Measurements from ENCODE around the gene SPSB1.

Gene SPSB1

DNA sequence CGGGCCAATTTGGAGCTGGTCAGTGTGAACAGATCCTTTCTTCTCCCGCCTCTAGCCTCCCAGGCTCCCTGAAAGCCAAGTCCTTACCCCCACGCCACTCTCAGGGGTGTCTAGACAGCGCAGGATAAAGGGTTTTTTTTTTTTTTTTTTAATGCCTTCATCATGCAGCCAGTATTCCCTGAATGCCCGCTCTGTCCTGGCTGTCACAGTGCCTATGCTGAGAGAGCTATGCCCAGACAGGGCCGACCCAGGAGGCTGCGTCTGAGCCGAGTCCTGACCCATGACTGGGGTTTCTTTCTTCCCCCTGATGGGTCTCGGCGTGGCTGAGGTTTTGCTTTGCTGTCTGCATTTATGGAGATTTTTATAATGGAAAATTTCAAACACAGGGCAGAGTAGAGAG is 18.3 kb downstream of the SPSB1 start:
- no peak overlapping the region for H3K4me3 ChIP-seq
- no peaks in the 10 kb centered on the region for H3K27me3 ChIP-seq
- H3K36me3 ChIP-seq = peaks cover 0 to 10% (median 0%) of the 10 kb centered on the region in 11 experiments; a peak in 1 of 22 replicates
- H3K27ac ChIP-seq = no peak overlapping the region
- peaks cover 16 to 100% (median 98%) of the 10 kb centered on the region in 11 experiments; a peak in 21 of 22 replicates for H4K20me1 ChIP-seq
- peaks cover 12 to 67% (median 53%) of the 10 kb centered on the region in 10 experiments for H3K4me1 ChIP-seq
- no peak overlapping the region for H3K9ac ChIP-seq
- no peak for TF ChIP-seq Cebpa-rat (IDR thresholded peaks at IDR 0.05)
- no peak overlapping the region for H3K4me2 ChIP-seq
- H3K9me3 ChIP-seq (replicated peaks in 1 of 11) = no peaks in the 10 kb centered on the region

- H4K20me1 ChIP-seq = peaks cover 12 to 100% (median 98%) of the 10 kb centered on the region in 11 experiments; a peak in 21 of 22 replicates
- H3K4me1 ChIP-seq = peaks cover 12 to 65% (median 52%) of the 10 kb centered on the region in 10 experiments
- peaks cover 0 to 10% (median 0%) of the 10 kb centered on the region in 11 experiments; a peak in 1 of 22 replicates for H3K36me3 ChIP-seq
- no peaks in the 10 kb centered on the region for H3K27me3 ChIP-seq
- no peak overlapping the region for H3K4me3 ChIP-seq
- H3K27ac ChIP-seq = no peak overlapping the region
- no peak for TF ChIP-seq Cebpa-rat (IDR thresholded peaks at IDR 0.05)
- H3K9ac ChIP-seq = no peak overlapping the region
- H3K4me2 ChIP-seq = no peak overlapping the region
- H3K9me3 ChIP-seq (replicated peaks in 1 of 11) = no peaks in the 10 kb centered on the region
Observed at GRCh38 chr1:9311479-9311878, 18.8 kb downstream of the SPSB1 start.

GRCh38 chr1:9312168-9312720 is 19.6 kb downstream of the SPSB1 start:
- H3K4me1 ChIP-seq = peaks cover 12 to 63% (median 54%) of the 10 kb centered on the region in 10 experiments
- no peak overlapping the region for H3K27ac ChIP-seq

GRCh38 chr1:9313576-9313975 is 20.9 kb downstream of the SPSB1 start:
- Histone ChIP-seq H3K27ac (no peak overlapping the region), H3K4me3 (no peak overlapping the region), H3K4me1 (peaks cover 22 to 64% (median 55%) of the 10 kb centered on the region in 10 experiments), H3K36me3 (peaks cover 0 to 4% (median 0%) of the 10 kb centered on the region in 11 experiments; a peak in 1 of 22 replicates), H3K4me2 (peak overlapping the region in 2 of 11 experiments; percentile 3 to 8; a peak in 4 of 22 replicates), H3K9me3 (replicated peaks in 1 of 11) (no peaks in the 10 kb centered on the region), H3K27me3 (no peaks in the 10 kb centered on the region), H3K9ac (no peak overlapping the region), H4K20me1 (peaks cover 0 to 100% (median 99%) of the 10 kb centered on the region in 11 experiments; a peak in 21 of 22 replicates)
- no peak for TF ChIP-seq Cebpa-rat (IDR thresholded peaks at IDR 0.05)

More at GRCh38 chr1:9312168-9312720, 19.6 kb downstream of the SPSB1 start:
- Histone ChIP-seq H3K9ac (no peak overlapping the region), H3K4me3 (no peak overlapping the region), H3K36me3 (peaks cover 0 to 10% (median 0%) of the 10 kb centered on the region in 11 experiments; a peak in 1 of 22 replicates), H3K27me3 (no peaks in the 10 kb centered on the region), H4K20me1 (peaks cover 10 to 100% (median 99%) of the 10 kb centered on the region in 11 experiments; a peak in 21 of 22 replicates), H3K4me2 (no peak overlapping the region), H3K9me3 (replicated peaks in 1 of 11) (no peaks in the 10 kb centered on the region)
- TF ChIP-seq Cebpa-rat (IDR thresholded peaks at IDR 0.05) = no peak

DNA sequence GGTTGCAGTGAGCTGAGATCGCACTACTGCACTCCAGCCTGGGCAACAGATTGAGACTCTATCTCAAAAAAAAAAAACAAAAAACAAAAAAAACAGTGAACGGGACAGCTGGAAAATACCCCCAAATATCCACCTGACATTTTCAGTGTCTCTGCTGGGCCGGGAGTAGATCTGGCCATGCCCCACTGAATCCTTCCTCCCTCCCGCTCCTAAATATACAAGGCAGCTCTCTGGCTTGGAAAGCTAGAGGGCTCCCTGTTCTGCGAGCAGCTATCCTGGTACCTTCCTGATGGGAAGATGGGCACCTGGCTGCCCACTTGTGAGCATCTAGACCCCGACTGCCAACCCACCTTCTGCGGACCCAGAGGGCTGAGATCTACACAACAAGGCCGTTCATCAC is 21.4 kb downstream of the SPSB1 start:
- no peak overlapping the region for H3K4me3 ChIP-seq

GRCh38 chr1:9314711-9315379 is 22.2 kb downstream of the SPSB1 start:
- no peak overlapping the region for H3K4me3 ChIP-seq
- no peak for TF ChIP-seq Cebpa-rat (IDR thresholded peaks at IDR 0.05)
- peak overlapping the region in 10 of 11 experiments; percentile 1 to 47 (median 28); a peak in 7 of 22 replicates for H3K4me2 ChIP-seq
- H3K4me1 ChIP-seq = peaks cover 32 to 64% (median 54%) of the 10 kb centered on the region in 10 experiments
- no peak overlapping the region for H3K27ac ChIP-seq
- no peaks in the 10 kb centered on the region for H3K27me3 ChIP-seq
- no peaks in the 10 kb centered on the region for H3K9me3 ChIP-seq (replicated peaks in 1 of 11)
- H3K9ac ChIP-seq = no peak overlapping the region
- H3K36me3 ChIP-seq = peaks cover 0 to 4% (median 0%) of the 10 kb centered on the region in 11 experiments; a peak in 1 of 22 replicates
- peaks cover 1 to 100% (median 99%) of the 10 kb centered on the region in 11 experiments; a peak in 20 of 22 replicates for H4K20me1 ChIP-seq

More for the DNA sequence above, 21.4 kb downstream of the SPSB1 start:
- no peak overlapping the region for H3K9ac ChIP-seq
- peaks cover 25 to 64% (median 54%) of the 10 kb centered on the region in 10 experiments for H3K4me1 ChIP-seq
- no peak for TF ChIP-seq Cebpa-rat (IDR thresholded peaks at IDR 0.05)
- H4K20me1 ChIP-seq = peaks cover 0 to 100% (median 99%) of the 10 kb centered on the region in 11 experiments; a peak in 20 of 22 replicates
- no peaks in the 10 kb centered on the region for H3K27me3 ChIP-seq
- H3K27ac ChIP-seq = no peak overlapping the region
- H3K4me2 ChIP-seq = peak overlapping the region in 4 of 11 experiments; percentile 3 to 32 (median 18); a peak in 5 of 22 replicates
- H3K36me3 ChIP-seq = peaks cover 0 to 4% (median 0%) of the 10 kb centered on the region in 11 experiments; a peak in 1 of 22 replicates
- no peaks in the 10 kb centered on the region for H3K9me3 ChIP-seq (replicated peaks in 1 of 11)

- Histone ChIP-seq H3K4me2 (peak overlapping the region in 10 of 11 experiments; percentile 1 to 47 (median 25); a peak in 13 of 22 replicates), H3K9ac (no peak overlapping the region; a peak in 1 of 22 replicates), H4K20me1 (peaks cover 8 to 100% (median 99%) of the 10 kb centered on the region in 11 experiments; a peak in 21 of 22 replicates)
Observed at GRCh38 chr1:9315411-9316079, 22.9 kb downstream of the SPSB1 start.

DNA sequence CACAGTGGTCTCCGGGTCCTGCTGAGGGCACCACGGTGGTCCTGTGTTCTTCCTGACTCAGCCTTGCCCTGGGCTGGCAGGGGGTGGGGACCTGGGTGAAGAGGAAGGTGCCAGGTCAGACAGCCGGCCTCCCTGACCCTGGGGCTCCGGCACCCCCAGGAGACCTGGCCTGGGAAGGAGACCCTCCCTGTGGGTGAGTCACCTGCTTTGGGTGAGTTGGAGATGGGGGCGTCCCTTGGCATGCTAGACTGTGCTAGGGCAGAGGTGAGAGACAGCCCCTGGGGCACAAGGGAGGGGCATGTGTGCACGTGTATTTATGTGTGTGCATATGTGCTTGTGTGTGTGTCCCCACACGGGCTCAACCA is 23.4 kb downstream of the SPSB1 start:
- Histone ChIP-seq H4K20me1 (peaks cover 11 to 100% (median 98%) of the 10 kb centered on the region in 11 experiments; a peak in 20 of 22 replicates), H3K4me2 (peak overlapping the region in 8 of 11 experiments; percentile 1 to 47 (median 22); a peak in 7 of 22 replicates), H3K9me3 (replicated peaks in 1 of 11) (no peaks in the 10 kb centered on the region), H3K27ac (peak overlapping the region in 5 of 11 experiments; percentile 4 to 45 (median 18); a peak in 5 of 22 replicates), H3K9ac (peak overlapping the region in 2 of 11 experiments; percentile 31 to 41; a peak in 1 of 22 replicates), H3K27me3 (no peaks in the 10 kb centered on the region), H3K36me3 (peaks cover 0 to 4% (median 0%) of the 10 kb centered on the region in 11 experiments; a peak in 1 of 22 replicates), H3K4me3 (no peak overlapping the region), H3K4me1 (peaks cover 45 to 71% (median 63%) of the 10 kb centered on the region in 10 experiments)
- no peak for TF ChIP-seq Cebpa-rat (IDR thresholded peaks at IDR 0.05)

More at GRCh38 chr1:9315411-9316079, 22.9 kb downstream of the SPSB1 start:
- Histone ChIP-seq H3K36me3 (peaks cover 0 to 4% (median 0%) of the 10 kb centered on the region in 11 experiments; a peak in 1 of 22 replicates), H3K27ac (peak overlapping the region in 5 of 11 experiments; percentile 4 to 45 (median 18); a peak in 4 of 22 replicates), H3K27me3 (no peaks in the 10 kb centered on the region), H3K4me1 (peaks cover 39 to 68% (median 58%) of the 10 kb centered on the region in 10 experiments), H3K4me3 (no peak overlapping the region), H3K9me3 (replicated peaks in 1 of 11) (no peaks in the 10 kb centered on the region)
- no peak for TF ChIP-seq Cebpa-rat (IDR thresholded peaks at IDR 0.05)
